HG03469 (cell line): ENCODE data around the gene TRDN.
"Not testable (repeated sequence)": the region's sequence is repeated elsewhere in the genome, so short reads cannot be mapped to it uniquely, and the experiment has no call there.

Experiments
- ATAC-seq: cut with Tn5 transposase; IDR thresholded peaks from one replicate; pipeline ENCODE4 v1.9.1; 2021; ENCODE audit warnings: mild to moderate bottlenecking, moderate library complexity, moderate number of reproducible peaks; ENCODE audit not compliant: unreplicated experiment

The TRDN gene

DNA sequence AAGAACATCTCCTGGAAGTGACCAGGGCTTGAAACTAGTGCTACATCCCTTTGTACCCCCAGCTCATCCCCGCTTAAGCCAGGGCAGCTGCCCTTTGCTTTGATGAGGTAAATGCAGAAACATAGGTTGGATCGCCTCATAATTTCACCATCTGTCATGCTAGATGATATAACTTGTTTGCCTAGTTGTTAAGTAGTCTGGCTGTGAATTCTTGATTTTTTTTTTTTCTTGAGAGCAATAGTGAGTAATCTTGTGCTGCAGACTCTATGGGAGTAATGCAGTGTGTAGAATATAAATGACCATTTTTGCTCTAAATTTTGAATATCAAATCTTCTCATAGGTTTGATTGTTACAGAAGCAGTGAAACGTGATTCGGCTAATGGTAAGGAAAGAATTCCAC lies 4.1 kb downstream of the TRDN start:
- no peak for ATAC-seq

DNA sequence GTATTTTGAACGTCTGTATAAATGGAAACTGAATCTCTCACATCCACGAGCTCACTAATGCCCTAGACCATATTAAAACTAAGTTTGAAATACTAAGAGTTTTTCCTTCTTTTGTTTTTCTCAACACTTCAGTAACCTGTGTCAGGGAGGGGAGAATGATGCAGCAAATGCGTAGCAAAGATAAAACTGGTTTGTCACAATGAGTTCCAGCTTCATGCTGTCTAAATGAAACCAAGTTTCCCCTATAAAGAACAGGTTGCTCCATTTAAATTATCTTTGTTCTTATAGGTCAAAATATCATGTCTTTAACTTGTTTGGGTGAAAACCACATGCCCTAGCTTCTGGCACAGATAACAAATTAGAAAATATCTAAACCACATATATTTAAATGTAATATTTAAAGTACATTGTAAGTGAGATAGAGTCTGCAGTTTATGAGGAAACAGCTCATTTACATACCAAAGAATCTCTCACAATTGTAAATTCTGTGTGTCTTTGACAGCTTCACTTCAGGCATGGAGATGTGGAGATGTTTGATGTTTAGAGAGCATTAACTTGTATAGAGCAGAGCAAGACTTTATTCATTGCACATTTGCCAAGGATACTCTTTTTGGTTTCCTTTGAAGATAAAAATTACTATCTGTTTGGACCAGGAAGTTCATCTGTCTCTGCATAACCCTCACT lies 7.3 kb downstream of the TRDN start:
- no peak for ATAC-seq

DNA sequence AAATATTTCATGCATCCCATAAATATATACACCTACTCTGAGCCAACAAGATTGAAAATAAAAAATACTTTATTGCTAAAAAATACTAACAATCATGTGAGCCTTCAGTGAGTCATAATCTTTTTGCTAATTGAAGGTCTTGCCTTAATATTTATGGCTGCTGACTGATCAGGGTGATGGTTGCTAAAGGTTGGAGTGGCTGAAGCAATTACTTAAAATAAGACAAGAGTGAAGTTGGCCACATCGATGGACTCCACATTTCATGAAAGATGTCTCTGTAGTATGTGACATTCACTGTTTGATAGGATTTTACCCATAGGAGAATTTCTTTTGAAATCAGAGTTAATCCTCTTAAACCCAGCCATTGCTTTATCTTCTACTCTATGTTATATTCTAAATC lies 11.1 kb downstream of the TRDN start:
- no peak for ATAC-seq

DNA sequence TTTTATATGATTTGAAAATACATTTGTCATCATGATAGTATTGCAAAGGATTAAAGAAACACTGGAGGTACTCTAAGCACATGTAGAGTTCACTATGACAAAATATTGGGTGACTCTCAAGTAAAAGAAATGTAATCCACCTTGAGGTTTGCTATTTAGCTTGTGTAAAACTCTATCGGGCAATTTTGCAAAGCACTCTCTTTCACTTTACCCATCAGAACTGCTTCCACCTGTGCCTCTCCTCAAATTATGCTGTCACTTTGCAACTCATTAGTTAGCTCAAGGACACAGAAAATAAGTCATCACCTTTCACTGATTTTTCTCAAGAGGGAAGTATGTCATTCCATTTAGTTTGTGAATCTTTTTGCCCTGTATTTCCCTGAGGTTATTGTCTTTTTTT lies 14.0 kb downstream of the TRDN start:
- ATAC-seq = no peak

DNA sequence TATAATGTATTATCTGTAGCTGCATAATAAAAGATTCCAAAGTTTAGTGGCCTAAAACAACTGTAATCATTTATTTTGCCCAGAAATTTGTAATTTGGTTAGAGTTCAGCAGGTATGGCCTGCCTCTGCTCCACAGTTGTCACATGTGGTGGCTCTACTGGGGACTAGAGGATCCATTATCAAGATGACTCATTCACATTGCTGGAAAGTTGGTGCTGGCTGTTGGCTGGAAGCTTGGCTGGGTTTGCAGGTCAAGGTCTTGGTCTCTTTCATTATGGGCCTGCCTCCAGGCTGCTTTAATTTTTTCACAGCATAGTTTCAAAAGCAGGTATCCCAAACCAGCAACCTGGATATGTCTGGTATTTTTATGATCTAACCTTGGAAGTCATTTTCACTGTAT lies 17.6 kb downstream of the TRDN start:
- no peak for ATAC-seq

DNA sequence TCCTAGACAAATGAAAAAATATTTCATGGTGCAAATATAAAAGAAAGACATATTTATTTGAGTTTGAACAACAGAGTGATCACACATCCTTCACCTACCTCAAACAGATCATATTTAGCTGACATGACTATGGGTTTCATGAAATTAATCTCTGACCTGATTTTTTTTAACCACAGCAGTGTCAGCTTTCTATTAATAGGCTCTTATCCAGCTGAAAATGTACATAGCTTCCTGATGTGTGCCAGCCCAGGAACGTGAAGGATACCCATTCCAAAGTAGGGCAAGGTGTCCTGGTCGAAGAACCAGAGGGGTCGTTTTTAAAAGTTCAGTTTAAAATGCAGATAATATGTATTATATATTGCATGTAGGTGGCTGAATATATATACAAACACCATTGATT lies 19.8 kb downstream of the TRDN start:
- no peak for ATAC-seq

DNA sequence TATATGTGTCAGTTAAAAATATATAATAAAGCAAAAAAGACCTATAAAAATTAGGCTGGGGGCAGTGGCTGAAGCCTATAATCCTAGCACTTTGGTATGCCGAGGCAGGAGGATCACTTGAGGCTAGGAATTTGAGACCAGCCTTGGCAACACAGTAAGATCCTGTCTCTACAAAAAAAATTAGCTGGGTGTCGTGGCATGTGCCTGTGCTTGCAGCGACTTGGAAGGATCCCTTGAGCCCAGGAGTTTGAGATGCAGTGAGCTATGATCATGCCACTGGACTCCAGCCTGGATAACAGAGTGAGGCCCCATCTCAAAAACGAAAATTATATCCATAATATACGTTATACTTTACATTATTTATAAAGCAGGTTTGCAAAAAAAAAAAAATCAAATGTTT lies 20.7 kb downstream of the TRDN start:
- ATAC-seq = no peak

DNA sequence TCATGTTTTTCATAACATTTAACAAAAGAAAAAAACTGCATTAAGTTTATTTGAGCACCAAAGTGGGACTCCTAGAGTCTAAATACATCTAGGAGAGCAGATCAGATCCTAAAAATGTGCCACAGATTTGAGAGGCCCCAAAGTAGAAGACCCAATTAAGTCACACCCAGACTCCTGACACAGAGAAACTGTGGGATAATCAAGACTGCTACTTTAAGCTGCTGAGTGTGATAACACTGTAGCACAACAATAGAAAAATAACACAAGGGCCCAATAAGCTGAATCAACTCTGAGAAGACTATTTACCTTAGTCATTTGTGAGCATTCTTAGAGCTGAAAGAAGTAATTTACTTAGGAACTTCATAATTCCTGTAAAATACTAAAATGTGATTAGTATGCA lies 26.0 kb downstream of the TRDN start:
- no peak for ATAC-seq

DNA sequence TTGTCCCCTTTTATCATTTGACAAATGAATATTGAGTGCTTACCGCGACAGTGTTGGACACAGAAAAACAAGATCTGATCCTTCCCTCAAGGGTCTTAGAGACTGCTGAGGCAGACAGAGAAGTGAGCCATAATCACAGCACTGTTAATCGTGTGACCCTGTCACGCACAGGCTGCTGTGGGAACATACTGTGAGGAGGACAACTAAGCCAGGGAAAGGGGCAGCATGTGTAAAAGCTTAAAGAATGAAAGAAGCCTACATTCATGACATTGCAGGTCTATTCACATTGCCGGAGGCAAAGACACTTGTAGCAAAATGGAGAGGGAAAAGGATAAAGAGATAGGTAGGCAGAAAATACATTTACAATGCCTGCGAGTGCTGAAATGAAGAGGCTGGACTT lies 32.7 kb downstream of the TRDN start:
- no peak for ATAC-seq

DNA sequence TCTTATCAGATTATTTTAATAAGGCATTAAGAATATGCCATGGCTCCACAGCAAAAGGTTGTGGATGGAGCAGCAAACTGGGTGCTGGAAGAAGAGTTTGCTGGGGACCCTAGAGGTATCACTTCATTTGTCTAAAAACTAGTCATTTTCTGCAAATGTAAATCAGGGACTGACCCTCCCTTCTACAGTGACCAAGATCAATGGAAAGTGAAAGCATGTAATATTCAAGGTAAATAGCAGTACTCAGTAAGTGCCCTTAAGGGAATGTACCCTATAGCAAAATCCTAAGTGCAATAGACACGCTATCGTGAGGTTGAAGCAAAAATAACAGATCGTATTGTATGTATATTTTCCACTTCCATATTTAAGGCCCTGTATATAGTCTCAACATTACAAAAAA lies 38.7 kb downstream of the TRDN start:
- peak; percentile 51 for ATAC-seq

DNA sequence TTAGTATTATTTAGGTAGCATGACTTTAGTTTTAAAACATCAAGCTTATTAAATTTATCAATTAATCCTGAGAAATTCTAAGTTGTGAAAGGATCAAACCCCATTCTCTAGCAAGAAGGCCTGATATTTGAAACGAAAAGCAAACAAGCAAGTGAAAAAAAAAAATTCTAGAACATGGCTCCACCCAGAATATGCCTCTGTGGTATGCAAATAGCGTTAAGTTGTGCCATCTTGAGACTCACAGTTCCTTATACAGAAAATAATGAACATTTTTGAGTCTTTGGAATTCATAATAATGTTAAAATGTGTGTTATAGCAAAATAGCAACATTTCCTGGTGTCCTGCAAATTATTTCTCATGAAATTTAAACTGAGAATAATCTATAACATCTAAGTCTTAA lies 42.0 kb downstream of the TRDN start:
- ATAC-seq = no peak

DNA sequence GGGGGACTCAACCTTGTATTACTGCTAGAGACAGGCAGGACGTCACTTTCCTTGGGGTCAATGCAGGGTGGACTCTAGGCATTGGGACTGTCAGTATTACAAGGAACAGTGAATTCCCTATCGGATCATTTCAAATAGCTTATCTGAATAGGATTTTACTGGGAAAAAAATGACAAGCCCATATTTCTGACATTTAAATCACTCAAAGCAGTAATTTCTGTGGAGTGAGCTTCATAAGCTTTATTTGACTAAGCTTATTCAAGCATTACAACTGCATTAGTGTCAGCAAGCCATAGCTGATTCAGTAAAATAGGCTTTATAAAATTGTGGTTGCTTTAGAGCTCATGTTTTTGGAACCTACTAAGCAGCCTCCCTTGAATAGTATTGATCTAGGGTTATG lies 44.3 kb downstream of the TRDN start:
- ATAC-seq = no peak

DNA sequence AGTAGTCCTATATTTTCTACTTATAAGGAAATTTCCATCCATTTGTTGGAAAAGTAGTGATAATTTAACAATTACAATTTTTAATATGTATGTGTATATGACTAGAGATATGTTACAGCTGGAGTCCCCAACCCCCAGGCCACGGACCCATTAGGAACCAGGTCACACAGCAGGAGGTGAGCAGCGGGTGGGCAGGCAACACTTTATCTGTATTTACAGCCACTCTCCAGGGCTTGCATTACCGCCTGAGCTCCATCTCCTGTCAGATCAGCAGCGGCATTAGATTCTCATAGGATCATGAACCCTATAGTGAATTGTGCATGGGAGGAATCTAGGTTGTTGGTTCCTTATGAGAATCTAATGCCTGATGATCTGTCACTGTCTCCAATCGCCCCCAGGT lies 46.8 kb downstream of the TRDN start:
- no peak for ATAC-seq

DNA sequence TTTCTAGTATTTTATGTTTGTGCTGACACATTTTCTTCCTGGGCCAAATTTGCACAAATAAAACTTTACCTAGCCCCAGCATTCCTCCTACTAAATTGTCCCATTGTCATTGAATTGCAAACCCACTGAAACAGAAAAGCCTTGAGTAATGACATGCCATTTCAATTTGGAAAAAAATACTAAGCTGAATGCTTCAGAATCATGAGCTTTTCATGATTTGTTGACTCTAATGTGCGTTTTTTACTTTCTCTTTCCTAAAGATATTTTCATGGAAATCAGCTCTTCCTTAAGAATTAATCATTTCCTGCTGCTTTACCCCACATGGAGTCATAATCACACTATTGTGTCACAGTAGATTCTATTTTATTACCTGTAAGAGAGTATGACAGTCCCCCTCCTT lies 47.4 kb downstream of the TRDN start:
- no peak for ATAC-seq

DNA sequence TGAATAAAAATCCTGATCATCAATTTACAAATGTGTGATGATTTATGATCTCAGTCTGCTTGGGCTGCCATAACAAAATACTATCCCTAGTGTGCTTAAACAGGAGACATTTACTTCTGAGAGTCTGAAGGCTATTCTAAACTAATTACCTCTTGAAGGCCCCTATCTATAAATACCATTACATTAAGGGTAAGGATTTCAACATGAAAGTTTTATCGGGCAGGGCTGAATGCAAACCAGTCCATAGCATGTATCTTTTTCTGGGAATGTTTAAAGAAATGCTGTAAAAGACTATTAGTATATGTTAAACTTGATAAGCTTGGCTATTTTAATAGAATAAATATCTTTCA lies 48.2 kb downstream of the TRDN start:
- ATAC-seq = no peak

DNA sequence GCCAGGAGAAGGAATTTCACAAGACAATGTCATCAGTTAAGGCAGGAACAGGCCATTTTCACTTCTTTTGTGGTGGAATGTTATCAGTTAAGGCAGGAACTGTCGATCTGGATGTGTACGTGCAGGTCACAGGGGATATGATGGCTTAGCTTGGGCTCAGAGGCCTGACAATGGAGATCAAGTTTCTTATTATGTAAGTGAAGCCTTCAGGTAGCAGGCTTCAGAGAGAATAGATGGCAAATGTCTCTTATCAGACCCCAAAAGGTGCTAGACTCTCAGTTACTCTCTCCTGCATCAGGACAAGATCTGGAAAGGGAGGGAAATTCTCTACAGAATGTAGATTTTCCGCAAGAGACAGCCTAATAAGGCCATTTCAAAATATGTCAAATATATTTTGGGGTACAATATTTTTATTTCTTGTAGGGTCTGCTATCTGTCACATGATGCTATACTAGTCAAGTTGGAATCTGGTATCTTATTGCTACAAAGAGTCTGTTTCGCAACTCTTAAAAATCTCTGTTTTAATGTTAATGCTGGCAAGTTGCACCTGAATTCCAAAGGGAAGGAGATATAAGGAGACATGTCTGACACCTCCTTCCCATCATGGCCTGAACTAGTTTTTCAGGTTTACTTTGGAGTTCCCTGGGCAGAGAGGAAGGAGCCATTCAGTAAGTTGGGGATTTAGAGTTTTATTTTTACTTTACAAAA lies 48.8 kb downstream of the TRDN start:
- no peak for ATAC-seq

DNA sequence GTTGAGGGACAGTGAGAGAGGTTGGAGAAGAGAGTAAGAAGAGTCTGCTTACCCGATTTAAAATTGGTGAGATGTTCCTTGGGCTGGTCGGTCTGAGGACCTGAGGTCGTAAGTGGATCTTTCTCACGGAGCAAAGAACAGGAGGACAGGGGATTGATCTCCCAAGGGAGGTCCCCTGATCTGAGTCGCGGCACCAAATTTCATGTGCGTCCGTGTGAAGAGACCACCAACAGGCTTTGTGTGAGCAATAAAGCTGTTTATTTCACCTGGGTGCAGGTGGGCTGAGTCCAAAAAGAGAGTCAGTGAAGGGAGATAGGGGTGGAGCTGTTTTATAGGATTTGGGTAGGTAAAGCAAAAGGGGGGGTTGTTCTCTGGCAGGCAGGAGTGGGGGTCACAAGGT lies 49.3 kb downstream of the TRDN start:
- not testable (repeated sequence) for ATAC-seq

DNA sequence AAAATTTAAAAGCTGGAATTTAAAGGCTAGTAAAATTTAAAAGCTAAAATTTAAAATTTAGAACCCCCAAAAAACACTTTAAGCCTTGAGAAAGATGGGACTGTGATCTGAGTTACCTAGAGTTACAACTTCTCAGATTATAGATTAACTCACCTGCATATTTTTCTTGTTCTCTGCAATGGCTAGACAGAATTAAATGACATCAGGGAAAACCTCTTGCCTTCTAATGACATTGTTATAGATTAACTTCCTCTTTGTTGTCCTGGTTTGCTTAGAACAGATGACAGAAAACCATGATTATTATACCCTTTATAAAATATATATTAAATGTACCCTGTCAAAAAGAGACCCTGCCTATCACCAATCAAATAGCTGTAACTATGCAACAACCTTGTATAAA lies 56.4 kb downstream of the TRDN start:
- ATAC-seq = no peak

DNA sequence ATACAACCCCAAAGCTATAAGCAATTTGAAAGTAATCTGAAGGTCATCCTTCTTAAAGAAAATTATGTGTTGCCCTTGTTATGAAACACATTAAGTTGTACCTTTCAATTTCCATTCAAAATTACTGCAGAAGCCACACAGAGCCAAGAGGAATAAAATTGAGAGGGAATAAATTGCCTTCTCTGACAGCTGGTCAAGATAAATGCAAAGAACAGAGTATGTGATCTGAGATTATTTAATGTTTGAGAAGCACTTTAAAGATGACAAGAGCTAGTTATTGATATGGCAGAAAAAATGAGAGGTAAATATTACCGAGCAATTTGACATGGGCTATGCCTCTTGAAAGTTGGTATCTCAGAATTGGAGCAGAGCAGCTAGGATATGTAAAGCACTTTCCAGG lies 61.6 kb downstream of the TRDN start:
- no peak for ATAC-seq

DNA sequence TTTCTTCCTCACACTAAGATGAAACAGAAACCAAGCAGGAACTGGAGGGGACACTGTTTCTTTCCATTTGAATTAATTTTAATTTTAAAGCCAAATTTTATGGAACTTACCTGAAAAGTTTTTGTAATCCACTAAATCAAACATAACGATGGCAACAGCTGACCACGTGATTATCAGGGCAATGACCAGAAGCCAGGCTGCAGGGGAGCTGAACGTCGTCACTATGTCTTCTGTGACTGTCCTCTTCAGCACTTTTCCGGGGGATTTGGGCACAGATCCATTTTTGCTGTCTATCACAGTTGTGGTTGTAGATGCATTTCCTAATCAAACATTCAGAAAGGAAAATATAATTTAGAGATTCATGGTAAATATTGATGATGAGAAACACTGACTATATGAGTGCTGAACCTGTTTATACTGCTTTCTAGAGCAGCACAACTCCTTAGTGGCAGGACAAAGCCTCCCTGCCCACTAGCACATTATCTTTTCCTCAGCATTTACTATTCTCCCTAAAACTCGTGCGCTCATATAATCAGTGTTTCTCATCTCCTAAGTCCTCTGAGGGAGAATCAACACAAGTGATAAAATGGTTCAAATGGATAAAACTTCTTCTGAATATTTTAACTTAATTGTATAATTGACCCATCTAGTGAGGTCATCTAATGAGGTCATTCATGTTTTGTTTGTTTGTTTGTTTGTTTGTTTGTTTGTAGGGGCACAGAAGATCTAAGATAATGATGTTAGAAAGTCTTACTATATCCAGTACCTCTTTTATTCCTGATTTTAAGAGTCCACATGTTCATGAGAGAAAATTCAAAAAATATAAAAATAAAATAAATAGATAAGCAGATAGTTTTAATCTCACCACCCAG lies 65.7 kb downstream of the TRDN start:
- no peak for ATAC-seq

DNA sequence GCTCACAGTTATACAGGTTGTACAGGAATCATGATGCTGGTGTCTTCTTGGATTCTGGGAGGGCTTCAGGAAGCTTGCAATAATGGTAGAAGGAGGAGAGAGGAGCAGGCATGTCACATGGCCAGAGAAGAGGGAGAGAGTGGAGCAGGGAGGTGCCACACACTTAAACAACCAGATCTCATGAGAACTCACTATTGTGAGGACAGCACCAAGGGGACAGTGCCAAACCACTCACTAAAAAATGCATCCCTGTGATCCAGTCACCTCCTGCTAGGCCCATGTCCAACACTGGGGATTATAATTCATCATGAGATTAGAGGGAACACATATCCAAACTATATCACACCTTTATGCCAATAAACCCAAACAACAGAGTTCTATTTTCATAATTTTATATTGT lies 67.2 kb downstream of the TRDN start:
- ATAC-seq = no peak

DNA sequence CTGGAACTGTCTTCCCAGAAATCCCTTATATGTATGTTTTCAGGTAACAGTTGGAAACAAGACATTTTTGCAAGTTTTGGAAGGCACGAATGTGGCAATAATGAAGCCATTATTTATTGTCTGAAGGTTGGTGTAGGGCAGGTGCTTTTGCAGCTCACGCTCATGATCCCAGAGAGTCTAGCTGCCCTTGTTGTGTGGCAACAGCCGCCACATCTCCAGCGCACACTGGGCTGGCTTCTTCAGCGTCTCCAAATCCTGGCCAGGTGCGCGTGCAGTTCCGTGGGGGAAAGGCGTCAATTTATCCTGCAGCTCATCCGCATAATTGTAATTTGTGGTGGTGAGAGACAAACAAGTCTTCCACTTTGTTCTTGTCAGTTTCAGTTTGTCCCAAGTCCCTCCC lies 71.2 kb downstream of the TRDN start:
- no peak for ATAC-seq
